ENCODE measurements around the gene PSMC3.

PSMC3 gene

GRCh38 chr11:47443028-47443700 is 16.9 kb upstream of the PSMC3 start:
- DNase-seq (ENCODE audit: low read depth in 2 of 2) = no peak

- DNase-seq (ENCODE audit: low read depth in 2 of 2) = no peak
These were observed 16.3 kb upstream of the PSMC3 start for GRCh38 chr11:47442514-47442913.

- no peak for DNase-seq (ENCODE audit: low read depth in 2 of 2)
These were observed 15.2 kb upstream of the PSMC3 start for GRCh38 chr11:47441421-47441820.

DNA sequence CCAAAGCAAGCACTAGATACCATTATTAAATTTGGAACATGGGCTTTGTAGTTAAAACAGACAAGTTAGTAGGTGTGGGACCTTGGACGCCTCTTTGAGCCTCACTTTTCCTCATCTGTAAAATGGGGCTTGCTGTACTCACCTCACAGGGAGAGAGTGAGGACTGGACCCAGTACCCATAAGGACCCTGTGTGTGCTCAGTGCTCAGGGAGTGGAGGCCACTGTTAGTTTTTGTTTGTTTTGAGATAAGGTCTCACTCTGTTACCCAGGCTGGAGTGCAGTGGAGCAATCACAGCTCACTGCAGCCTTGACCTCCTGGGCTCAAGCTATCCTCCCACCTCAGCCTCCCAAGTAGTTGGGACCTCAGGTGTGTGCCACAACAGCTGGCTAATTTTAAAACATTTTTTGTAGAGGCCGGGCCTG is 13.8 kb upstream of the PSMC3 start:
- no peak for DNase-seq (ENCODE audit: low read depth in 2 of 2)

DNA sequence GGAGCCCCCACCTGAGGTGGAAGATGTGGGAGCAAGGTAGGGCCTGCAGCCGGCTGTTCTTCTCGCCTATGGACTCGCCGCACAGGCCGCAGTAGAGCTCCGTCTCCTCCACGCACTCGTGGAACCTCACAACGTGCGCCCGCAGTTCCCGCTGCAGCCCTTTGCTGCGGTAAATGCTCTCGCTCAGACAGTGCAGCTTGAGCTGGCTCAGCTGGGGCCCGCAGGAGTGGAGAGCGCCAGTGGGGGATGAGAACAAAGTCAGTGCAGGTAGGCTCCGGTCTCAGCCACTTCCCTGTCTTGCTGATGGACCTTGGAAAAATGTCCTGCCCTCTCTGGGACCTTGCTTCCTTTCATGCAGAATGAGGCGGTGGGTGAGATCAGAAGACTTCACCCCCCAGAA is 12.5 kb upstream of the PSMC3 start:
- DNase-seq (ENCODE audit: low read depth in 2 of 2) = no peak

DNA sequence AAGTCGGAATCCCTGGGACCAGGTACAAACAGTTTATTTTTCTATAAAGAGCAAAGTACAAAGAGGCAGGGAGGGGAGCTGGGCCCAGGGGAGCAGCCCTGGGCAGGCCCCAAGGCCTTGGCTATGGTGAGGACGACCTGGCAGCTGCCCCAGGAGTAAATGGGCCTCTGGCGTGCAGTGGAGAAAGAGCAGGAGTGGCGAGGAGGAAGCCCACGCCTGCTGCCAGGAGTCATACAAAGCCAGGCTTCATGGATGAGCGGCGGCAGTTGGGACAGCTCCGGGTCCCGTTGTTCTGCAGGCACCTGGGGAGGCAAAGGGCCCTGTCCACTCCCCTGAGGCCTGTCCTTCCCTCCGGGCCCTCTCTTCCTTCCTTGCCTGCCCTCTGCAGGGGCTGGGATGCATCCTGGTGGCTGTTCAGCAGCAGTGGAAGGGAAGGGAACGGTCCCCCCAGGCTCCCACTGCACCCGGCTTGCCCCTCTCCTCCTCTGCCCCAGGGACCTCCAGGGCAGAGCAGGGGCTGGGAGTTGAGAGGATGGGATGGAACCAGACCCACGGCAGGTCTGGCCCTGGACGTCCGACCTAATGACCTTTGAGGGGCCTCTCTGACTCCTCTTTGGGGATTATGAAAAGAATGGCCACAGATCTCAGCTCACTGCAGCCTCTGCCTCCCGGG is 11.6 kb upstream of the PSMC3 start:
- DNase-seq (ENCODE audit: low read depth in 2 of 2) = no peak

GRCh38 chr11:47437218-47437745 is 11.0 kb upstream of the PSMC3 start:
- no peak for DNase-seq (ENCODE audit: low read depth in 2 of 2)

GRCh38 chr11:47436726-47437125 is 10.5 kb upstream of the PSMC3 start:
- no peak for DNase-seq (ENCODE audit: low read depth in 2 of 2)

DNA sequence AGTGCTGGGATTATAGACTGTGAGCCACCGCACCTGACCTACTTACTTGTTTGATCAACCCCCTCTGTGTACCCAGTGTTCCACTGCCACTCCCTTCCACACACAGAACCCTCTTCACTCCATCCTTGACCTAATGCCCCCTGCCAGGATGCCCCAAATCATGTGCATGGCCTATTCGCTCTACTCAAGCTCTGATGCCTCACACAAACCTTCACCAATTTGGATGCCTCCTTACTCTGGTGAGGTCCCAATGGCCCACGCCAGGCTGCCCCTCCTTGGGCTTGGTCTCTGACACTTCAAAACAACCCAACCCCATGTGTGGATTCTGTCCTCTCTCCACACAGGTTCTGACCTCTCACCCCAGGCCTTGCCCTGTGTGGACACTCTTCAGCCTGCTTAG is 9.4 kb upstream of the PSMC3 start:
- DNase-seq (ENCODE audit: low read depth in 2 of 2) = no peak

GRCh38 chr11:47434011-47434786 is 8.0 kb upstream of the PSMC3 start:
- no peak for DNase-seq (ENCODE audit: low read depth in 2 of 2)

GRCh38 chr11:47433157-47433556 is 6.9 kb upstream of the PSMC3 start:
- DNase-seq (ENCODE audit: low read depth in 2 of 2) = no peak

DNA sequence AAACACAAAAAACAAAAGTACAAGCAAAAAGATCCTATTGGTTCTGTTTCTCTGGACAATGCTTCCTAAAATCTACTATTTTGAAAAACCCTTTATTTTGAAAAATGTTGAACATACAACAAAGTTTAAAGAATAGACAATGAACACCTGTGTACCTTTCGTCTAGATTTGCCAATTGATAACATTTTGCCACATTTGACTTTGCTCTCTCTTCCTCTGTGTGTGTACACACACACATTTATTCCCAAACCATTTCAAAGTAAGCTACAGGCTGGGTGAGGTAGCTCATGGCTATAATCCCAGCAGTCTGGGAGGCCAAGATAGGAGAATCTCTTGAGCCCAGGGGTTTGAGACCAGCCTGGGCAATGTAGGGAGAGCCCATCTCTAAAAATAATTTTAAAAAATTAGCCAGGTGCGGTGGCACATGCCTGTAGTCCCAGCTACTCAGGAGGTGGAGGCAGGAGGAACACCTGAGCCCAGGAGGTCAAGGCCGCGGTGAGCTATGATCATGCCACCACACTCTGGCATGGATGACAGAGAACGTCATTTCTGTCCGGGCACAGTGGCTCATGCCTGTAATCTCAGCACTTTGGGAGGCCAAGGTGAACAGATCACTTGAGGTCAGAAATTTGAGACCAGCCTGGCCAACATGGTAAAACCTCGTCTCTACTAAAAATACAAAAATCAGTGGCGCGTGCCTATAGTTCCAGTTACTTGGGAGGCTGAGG is 5.3 kb upstream of the PSMC3 start:
- no peak for DNase-seq (ENCODE audit: low read depth in 2 of 2)

DNA sequence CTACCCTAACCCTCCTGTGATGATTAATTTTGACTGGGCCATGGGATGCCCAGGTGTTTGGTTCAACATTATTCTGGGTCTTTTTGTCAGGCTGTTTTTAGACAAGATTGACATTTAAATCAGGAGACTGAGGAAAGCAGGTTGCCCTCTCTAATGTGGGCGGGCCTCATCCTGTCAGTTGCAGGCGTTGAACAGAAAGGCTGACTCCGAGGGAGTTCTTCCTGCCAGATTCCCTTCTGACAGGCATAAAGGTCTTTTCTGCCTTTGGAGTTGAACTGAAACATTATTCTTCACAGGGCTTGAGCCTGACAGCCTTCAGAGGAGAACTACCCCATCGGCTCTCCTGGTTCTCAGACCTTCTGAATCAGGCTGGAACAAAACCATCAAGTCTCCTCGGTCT is 4.3 kb upstream of the PSMC3 start:
- DNase-seq (ENCODE audit: low read depth in 2 of 2) = no peak

- DNase-seq (ENCODE audit: low read depth in 2 of 2) = no peak
These were observed 628 bp downstream of the PSMC3 start for GRCh38 chr11:47425611-47426010.

- DNase-seq (ENCODE audit: low read depth in 2 of 2) = no peak
These were observed 7.6 kb downstream of the PSMC3 start for GRCh38 chr11:47418454-47419259.

DNA sequence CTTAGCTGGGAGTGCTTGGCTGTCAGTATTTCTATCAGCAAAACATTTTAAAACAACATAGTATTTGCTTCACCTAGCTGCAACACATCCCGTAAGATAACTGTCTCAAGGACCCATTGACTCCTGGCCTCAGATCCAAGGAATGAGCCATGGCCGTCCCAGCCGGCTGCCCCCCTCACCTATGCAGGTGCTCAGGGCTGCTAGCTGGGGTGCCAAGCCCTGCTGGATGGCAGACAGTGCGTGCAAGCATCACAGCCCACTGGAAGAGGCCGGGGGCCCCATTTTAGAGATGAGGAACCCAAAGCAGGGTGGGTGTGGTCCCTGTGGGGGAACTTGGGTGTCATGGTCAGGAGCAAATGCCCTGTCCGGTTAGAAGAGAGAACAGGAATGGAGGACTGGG is 8.5 kb downstream of the PSMC3 start:
- no peak for DNase-seq (ENCODE audit: low read depth in 2 of 2)

DNA sequence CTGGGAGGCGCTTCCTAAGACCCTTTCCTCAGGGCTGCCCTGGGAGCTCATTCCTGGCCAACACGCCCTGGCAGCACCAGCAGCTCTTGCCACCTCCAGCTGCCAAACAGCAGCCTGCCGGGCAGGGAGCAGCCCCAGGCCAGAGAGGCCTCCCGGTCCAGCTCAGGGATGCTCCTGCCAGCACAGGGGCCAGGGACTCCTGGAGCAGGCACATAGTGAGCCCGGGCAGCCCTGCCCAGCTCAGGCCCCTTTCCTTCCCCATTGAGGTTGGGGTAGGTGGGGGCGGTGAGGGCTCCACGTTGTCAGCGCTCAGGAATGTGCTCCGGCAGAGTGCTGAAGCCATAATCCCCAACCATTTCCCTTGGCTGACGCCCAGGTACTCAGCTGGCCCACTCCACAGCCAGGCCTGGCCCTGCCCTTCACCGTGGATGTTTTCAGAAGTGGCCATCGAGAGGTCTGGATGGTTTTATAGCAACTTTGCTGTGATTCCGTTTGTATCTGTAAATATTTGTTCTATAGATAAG is 10.2 kb downstream of the PSMC3 start:
- DNase-seq (ENCODE audit: low read depth in 2 of 2) = no peak

GRCh38 chr11:47415091-47415854 is 11.0 kb downstream of the PSMC3 start:
- DNase-seq (ENCODE audit: low read depth in 2 of 2) = no peak

DNA sequence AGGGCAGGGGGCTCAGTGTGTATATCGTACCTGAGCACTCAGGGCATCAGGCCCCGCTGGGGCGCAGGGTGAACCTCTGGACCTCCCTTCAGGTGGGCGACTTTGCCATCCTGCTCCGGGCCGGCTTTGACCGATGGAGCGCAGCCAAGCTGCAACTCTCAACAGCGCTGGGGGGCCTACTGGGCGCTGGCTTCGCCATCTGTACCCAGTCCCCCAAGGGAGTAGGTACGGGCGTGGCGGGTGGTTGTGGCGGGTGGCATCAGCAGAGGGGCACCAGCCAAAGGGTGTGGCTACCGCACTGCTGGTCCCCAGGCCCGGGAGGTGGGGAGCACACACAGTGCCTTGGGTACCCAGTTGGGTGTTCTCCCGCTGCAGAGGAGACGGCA is 11.6 kb downstream of the PSMC3 start:
- no peak for DNase-seq (ENCODE audit: low read depth in 2 of 2)
